DOHH2 (cell line): ENCODE results near the gene CANT1.

Experiments used
- H3F3A ChIP-seq: fragments of 200-600 bp; sonication (generic), shearing (Covaris generic); 2 replicates; pipeline ENCODE4 v1.6.0; 2016; ENCODE audit warnings: antibody characterized with exemption, mild to moderate bottlenecking; ENCODE audit not compliant: control insufficient read depth, insufficient read depth
- H3K27ac ChIP-seq: fragments of 200-600 bp; sonication (generic); 2 replicates; pipeline ENCODE4 v1.5.1; 2014; ENCODE audit warnings: low read depth, mild to moderate bottlenecking, low read length, moderate library complexity
- H3K27me3 ChIP-seq: fragments of 200-600 bp; sonication (generic); 2 replicates; pipeline ENCODE4 v1.6.1; 2014; ENCODE audit warnings: mild to moderate bottlenecking, low read length, mixed read lengths; ENCODE audit not compliant: control insufficient read depth
- H3K36me3 ChIP-seq: fragments of 200-600 bp; sonication (generic); 2 replicates; pipeline ENCODE4 v1.6.1; 2014; ENCODE audit warnings: mild to moderate bottlenecking, low read length, moderate library complexity, mixed read lengths; ENCODE audit not compliant: control insufficient read depth
- H3K4me1 ChIP-seq: fragments of 200-600 bp; sonication (generic); 2 replicates; pipeline ENCODE4 v1.6.1; 2014; ENCODE audit warnings: mild to moderate bottlenecking, low read length, mixed read lengths; ENCODE audit not compliant: control insufficient read depth
- H3K4me2 ChIP-seq: fragments of 200-600 bp; sonication (generic); 2 replicates; pipeline ENCODE4 v1.6.0; 2014; ENCODE audit warnings: mild to moderate bottlenecking, low read length, moderate library complexity
- H3K4me3 ChIP-seq: fragments of 200-600 bp; sonication (generic); 2 replicates; pipeline ENCODE4 v1.5.1; 2014; ENCODE audit warnings: mild to moderate bottlenecking, low read length, mixed read lengths
- H3K79me2 ChIP-seq: fragments of 200-600 bp; sonication (generic); 2 replicates; pipeline ENCODE4 v1.6.1; 2014; ENCODE audit warnings: mild to moderate bottlenecking, low read length, mixed read lengths; ENCODE audit not compliant: control insufficient read depth
- H3K9me2 ChIP-seq: fragments of 200-600 bp; sonication (generic); replicated peaks from 2 replicates; pipeline ENCODE4 v1.6.1; 2014; ENCODE audit warnings: mild to moderate bottlenecking, low read length, mixed read lengths; ENCODE audit not compliant: control insufficient read depth
- H3K9me3 ChIP-seq: fragments of 200-600 bp; sonication (generic); 2 replicates; pipeline ENCODE4 v1.6.1; 2014; ENCODE audit warnings: antibody characterized with exemption, low read length, mixed read lengths; ENCODE audit not compliant: control insufficient read depth, insufficient read depth
- H4K20me1 ChIP-seq: fragments of 200-600 bp; sonication (generic); 2 replicates; pipeline ENCODE4 v1.6.0; 2014; ENCODE audit warnings: low read depth, mild to moderate bottlenecking, antibody characterized with exemption, low read length, moderate library complexity; ENCODE audit not compliant: control insufficient read depth, insufficient read depth
- CTCF ChIP-seq: fragments of 200-600 bp; sonication (generic); IDR thresholded peaks from one replicate; pipeline ENCODE4 v1.5.1; 2014; ENCODE audit warnings: antibody characterized with exemption, mild to moderate bottlenecking, low read depth, low read length; ENCODE audit not compliant: poor library complexity, severe bottlenecking
- EZH2phosphoT487 ChIP-seq: fragments of 200-600 bp; sonication (generic); IDR thresholded peaks from 2 replicates; pipeline ENCODE4 v1.6.1; 2017; ENCODE audit warnings: borderline replicate concordance, mild to moderate bottlenecking, antibody characterized with exemption, low read length, moderate library complexity, mixed read lengths

Gene CANT1

GRCh38 chr17:79045001-79045729, 35.6 kb upstream of the CANT1 start:
- Histone ChIP-seq H3K27me3 (no peaks in the 10 kb centered on the region), H3K4me3 (no peak overlapping the region), H3K4me2 (no peak overlapping the region), H3K9me2 (no peaks in the 10 kb centered on the region), H3K4me1 (no peaks in the 10 kb centered on the region), H3K36me3 (no peaks in the 10 kb centered on the region), H3K27ac (no peak overlapping the region), H4K20me1 (no peaks in the 10 kb centered on the region), H3F3A (0 out of 2 replicates have a peak, but pooled peaks cover 2% of the 10 kb centered on the region), H3K79me2 (no peaks in the 10 kb centered on the region), H3K9me3 (no peaks in the 10 kb centered on the region)
- no peak for TF ChIP-seq CTCF
- TF ChIP-seq EZH2phosphoT487: no peak

- Histone ChIP-seq H3K4me1 (no peaks in the 10 kb centered on the region), H3K27me3 (no peaks in the 10 kb centered on the region), H3K36me3 (no peaks in the 10 kb centered on the region), H3K4me3 (no peak overlapping the region), H3K9me2 (no peaks in the 10 kb centered on the region), H3K27ac (no peak overlapping the region), H3K9me3 (no peaks in the 10 kb centered on the region), H3K79me2 (no peaks in the 10 kb centered on the region), H3K4me2 (no peak overlapping the region), H4K20me1 (no peaks in the 10 kb centered on the region), H3F3A (0 out of 2 replicates have a peak, but pooled peaks cover 2% of the 10 kb centered on the region)
- TF ChIP-seq EZH2phosphoT487 (no peak), CTCF (no peak)
These were observed 34.9 kb upstream of the CANT1 start for GRCh38 chr17:79044462-79044861.

- Histone ChIP-seq H3K9me3 (no peaks in the 10 kb centered on the region), H3K9me2 (no peaks in the 10 kb centered on the region), H3K36me3 (no peaks in the 10 kb centered on the region), H3K79me2 (no peaks in the 10 kb centered on the region), H3K4me2 (no peak overlapping the region), H3K4me1 (no peaks in the 10 kb centered on the region), H3K4me3 (no peak overlapping the region), H3K27ac (no peak overlapping the region), H3F3A (0 out of 2 replicates have a peak, but pooled peaks cover 2% of the 10 kb centered on the region), H3K27me3 (no peaks in the 10 kb centered on the region), H4K20me1 (no peaks in the 10 kb centered on the region)
- no peak for TF ChIP-seq CTCF
- no peak for TF ChIP-seq EZH2phosphoT487
These were observed 34.4 kb upstream of the CANT1 start for GRCh38 chr17:79043931-79044320.
